Large intestine (tissue), 3 donors: Measurements from ENCODE around the gene ADGRG7. TPM values are rescaled to one million over a fixed set of nuclear protein-coding genes. Genes with fewer than 3 reads are reported as not detected.
"Not testable (repeated sequence)": the region's sequence is repeated elsewhere in the genome, so short reads cannot be mapped to it uniquely, and the experiment has no call there.

Experiments
- DNase-seq, 2 donors: peaks; one replicate each; pipeline versions ENCODE4 v3.0.0 to v3.0.0-alpha.2; 2013
- H3K27ac ChIP-seq: one replicate; pipeline ENCODE4 v1.5.1; 2013; ENCODE audit warnings: low read length
- H3K27me3 ChIP-seq: 2 replicates; pipeline ENCODE4 v1.6.1; 2013; ENCODE audit warnings: low read length; ENCODE audit not compliant: control insufficient read depth, insufficient read depth
- H3K36me3 ChIP-seq: 2 replicates; pipeline ENCODE4 v1.6.1; 2013; ENCODE audit warnings: low read length; ENCODE audit not compliant: control insufficient read depth, insufficient read depth
- H3K4me1 ChIP-seq: one replicate; pipeline ENCODE4 v1.6.1; 2013; ENCODE audit warnings: low read length; ENCODE audit not compliant: control insufficient read depth, insufficient read depth
- H3K4me3 ChIP-seq: one replicate; pipeline ENCODE4 v1.5.1; 2013; ENCODE audit warnings: low read length
- H3K9me3 ChIP-seq: one replicate; pipeline ENCODE4 v1.6.1; 2013; ENCODE audit warnings: mild to moderate bottlenecking, low read depth, low read length, moderate library complexity; ENCODE audit not compliant: control insufficient read depth
- WGBS: methylation state at CpG from one replicate; pipeline ENCODE4 v1.1.5; 2013; ENCODE audit warnings: low lambda C conversion rate; ENCODE audit not compliant: insufficient coverage; 5-methylcytosine and 5-hydroxymethylcytosine counted together
- polyA plus RNA-seq: library from polyadenylated mRNA; unstranded; fragments of 120-200 nt; gene quantifications from one replicate; pipeline ENCODE4 v1.2.1, GENCODE V29; 2013

The ADGRG7 gene
- polyA plus RNA-seq, 1 donor: 56.1 TPM

- peaks cover 32% of the 10 kb centered on the region for H3K36me3 ChIP-seq
- peak; percentile 40 to 72 for DNase-seq
- H3K4me3 ChIP-seq: no peak overlapping the region
- 0% methylated on average over 2 of the region's 3 CpGs for WGBS
- H3K27ac ChIP-seq: peak overlapping the region; percentile 63
- peaks cover 47% of the 10 kb centered on the region for H3K4me1 ChIP-seq
- no peaks in the 10 kb centered on the region for H3K9me3 ChIP-seq
- H3K27me3 ChIP-seq: no peaks in the 10 kb centered on the region
These were observed 32.2 kb downstream of the ADGRG7 start for GRCh38 chr3:100641471-100642032.

GRCh38 chr3:100645913-100646312 is 36.5 kb downstream of the ADGRG7 start:
- peak in 1 of 2 donors; percentile 39 for DNase-seq
- Histone ChIP-seq H3K27ac (no peak overlapping the region), H3K36me3 (peaks cover 28% of the 10 kb centered on the region), H3K4me1 (peaks cover 15% of the 10 kb centered on the region), H3K9me3 (no peaks in the 10 kb centered on the region), H3K4me3 (no peak overlapping the region), H3K27me3 (no peaks in the 10 kb centered on the region)
- WGBS: no CpG with 5 or more reads among the region's 3 CpGs

DNA sequence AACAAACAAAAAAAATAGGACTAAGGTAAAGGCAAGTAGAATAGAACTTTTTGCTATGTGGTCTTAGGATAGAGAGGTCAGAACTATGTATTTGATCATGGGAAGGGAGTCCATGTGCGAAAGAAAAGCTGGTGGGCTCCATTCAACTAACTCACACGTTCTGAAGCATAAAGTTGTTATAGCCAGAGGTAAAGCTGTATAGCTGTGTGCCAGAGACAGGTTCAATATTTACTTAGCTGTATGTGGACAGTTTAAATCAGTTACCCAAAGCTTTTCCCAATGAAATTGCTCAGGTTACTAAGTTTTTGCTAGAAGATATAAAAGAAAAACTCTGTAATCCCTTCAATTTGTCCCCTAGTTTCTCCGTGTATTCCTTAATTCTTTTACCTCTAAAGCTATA is 37.8 kb downstream of the ADGRG7 start:
- DNase-seq: no peak
- 67% methylated on average over 2 of the region's 3 CpGs for WGBS
- peaks cover 5% of the 10 kb centered on the region for H3K4me1 ChIP-seq
- no peaks in the 10 kb centered on the region for H3K27me3 ChIP-seq
- no peak overlapping the region for H3K4me3 ChIP-seq
- H3K9me3 ChIP-seq: no peaks in the 10 kb centered on the region
- H3K27ac ChIP-seq: no peak overlapping the region
- peaks cover 32% of the 10 kb centered on the region for H3K36me3 ChIP-seq

DNA sequence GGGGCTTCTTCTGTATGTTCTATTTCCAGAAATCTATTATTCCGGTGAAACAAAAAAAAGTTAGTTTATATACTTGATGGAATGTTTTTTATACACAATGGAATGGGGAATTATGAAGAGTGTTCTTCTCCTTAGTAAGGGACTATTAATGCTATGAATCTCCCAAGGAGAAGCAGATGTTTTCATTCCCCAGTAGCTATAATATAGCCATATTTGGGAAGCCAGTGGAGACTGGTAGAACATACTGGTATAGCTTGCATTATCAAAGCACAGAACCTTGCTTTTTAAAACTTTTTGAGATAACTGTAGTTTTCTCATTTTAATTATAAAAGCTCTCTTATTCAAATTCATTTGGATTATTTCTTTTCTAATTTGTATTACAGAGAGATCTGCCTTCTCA is 38.3 kb downstream of the ADGRG7 start:
- peaks cover under 1% of the 10 kb centered on the region for H3K4me1 ChIP-seq
- no peaks in the 10 kb centered on the region for H3K9me3 ChIP-seq
- H3K27me3 ChIP-seq: no peaks in the 10 kb centered on the region
- no peak overlapping the region for H3K27ac ChIP-seq
- no peak for DNase-seq
- peaks cover 31% of the 10 kb centered on the region for H3K36me3 ChIP-seq
- WGBS: no CpG with 5 or more reads among the region's 1 CpG
- no peak overlapping the region for H3K4me3 ChIP-seq

DNA sequence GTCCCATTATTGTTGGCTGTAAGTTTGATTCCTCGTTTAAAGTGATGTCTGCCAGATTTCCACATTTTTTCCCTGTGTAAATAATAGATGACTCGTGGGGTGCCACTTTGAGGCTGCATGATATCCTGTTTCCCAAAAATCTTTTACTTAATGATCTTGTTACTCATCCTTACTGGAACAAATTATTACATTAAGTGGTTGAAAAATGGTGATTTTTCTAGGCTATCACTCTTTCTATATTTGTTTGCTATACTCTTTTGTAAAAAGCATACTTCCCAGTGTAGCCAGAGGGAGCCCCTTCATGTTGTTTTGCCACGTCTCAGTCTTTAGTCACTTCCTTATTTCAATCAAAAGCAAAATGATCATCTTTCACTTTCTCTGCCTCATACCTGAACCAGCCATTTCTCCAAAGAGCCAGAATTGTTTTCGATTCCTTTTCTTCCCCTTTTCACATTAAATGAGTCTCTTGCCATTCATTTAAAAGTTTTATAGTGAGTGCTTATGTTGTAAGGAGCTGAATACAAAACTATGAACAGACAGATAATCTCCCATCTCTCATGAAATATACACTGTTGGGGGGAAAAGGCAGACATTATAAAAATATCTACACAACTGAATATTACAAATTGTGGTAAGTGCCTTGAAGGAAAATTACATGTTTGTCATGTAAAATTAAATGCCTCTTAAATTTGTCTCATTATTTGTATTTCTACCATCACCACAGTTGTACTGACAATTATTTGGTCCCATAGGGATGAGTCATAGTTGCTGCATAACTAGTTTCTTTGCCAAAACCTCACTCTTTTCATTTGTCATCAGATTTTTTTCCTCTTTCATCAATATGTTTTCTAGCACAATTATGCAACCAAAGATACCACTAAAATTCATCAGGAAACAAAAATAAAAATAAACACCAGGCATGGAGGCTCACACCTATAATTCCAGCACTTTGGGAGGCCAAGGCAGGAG is 41.5 kb downstream of the ADGRG7 start:
- WGBS: 29% methylated on average over 1 of the region's 4 CpGs
- Histone ChIP-seq H3K9me3 (no peaks in the 10 kb centered on the region), H3K36me3 (peaks cover 26% of the 10 kb centered on the region), H3K4me1 (no peaks in the 10 kb centered on the region), H3K27me3 (no peaks in the 10 kb centered on the region), H3K4me3 (no peak overlapping the region), H3K27ac (no peak overlapping the region)
- DNase-seq: no peak

- 100% methylated on average over 2 of the region's 13 CpGs for WGBS
- no peaks in the 10 kb centered on the region for H3K4me1 ChIP-seq
- no peak overlapping the region for H3K27ac ChIP-seq
These were observed 44.3 kb downstream of the ADGRG7 start for GRCh38 chr3:100653604-100654294.

GRCh38 chr3:100656945-100657344 is 47.5 kb downstream of the ADGRG7 start:
- no peak for DNase-seq
- H3K9me3 ChIP-seq: no peaks in the 10 kb centered on the region
- no peaks in the 10 kb centered on the region for H3K4me1 ChIP-seq
- H3K4me3 ChIP-seq: no peak overlapping the region
- H3K27me3 ChIP-seq: no peaks in the 10 kb centered on the region
- H3K36me3 ChIP-seq: peaks cover 36% of the 10 kb centered on the region
- no peak overlapping the region for H3K27ac ChIP-seq
- WGBS: no CpG with 5 or more reads among the region's 2 CpGs

More at GRCh38 chr3:100653604-100654294, 44.3 kb downstream of the ADGRG7 start:
- Histone ChIP-seq H3K36me3 (peaks cover 29% of the 10 kb centered on the region), H3K27me3 (no peaks in the 10 kb centered on the region), H3K4me3 (no peak overlapping the region), H3K9me3 (no peaks in the 10 kb centered on the region)
- no peak for DNase-seq

GRCh38 chr3:100661294-100661693 is 51.9 kb downstream of the ADGRG7 start:
- H3K9me3 ChIP-seq, H3K27me3 ChIP-seq, H3K4me3 ChIP-seq, H3K4me1 ChIP-seq, H3K27ac ChIP-seq, DNase-seq: not testable (repeated sequence)
- peaks cover 33% of the 10 kb centered on the region for H3K36me3 ChIP-seq

- Histone ChIP-seq H3K9me3 (no peaks in the 10 kb centered on the region), H3K27ac (no peak overlapping the region), H3K4me3 (no peak overlapping the region), H3K4me1 (no peaks in the 10 kb centered on the region), H3K36me3 (peaks cover 24% of the 10 kb centered on the region), H3K27me3 (no peaks in the 10 kb centered on the region)
- DNase-seq: no peak
- 60% methylated on average over 1 of the region's 2 CpGs for WGBS
These were observed 52.9 kb downstream of the ADGRG7 start for GRCh38 chr3:100662113-100662823.

- no peak overlapping the region for H3K4me3 ChIP-seq
- no peak overlapping the region for H3K27ac ChIP-seq
- DNase-seq: no peak
- H3K36me3 ChIP-seq: peaks cover 18% of the 10 kb centered on the region
- H3K4me1 ChIP-seq: no peaks in the 10 kb centered on the region
- H3K9me3 ChIP-seq: no peaks in the 10 kb centered on the region
- no peaks in the 10 kb centered on the region for H3K27me3 ChIP-seq
- 89% methylated on average over 3 of the region's 7 CpGs for WGBS
These were observed 55.8 kb downstream of the ADGRG7 start for GRCh38 chr3:100665230-100665629.
